Endothelial cell of umbilical vein (primary cell): Measurements from ENCODE around the gene ADAT1. TPM values are rescaled to one million over a fixed set of nuclear protein-coding genes. Genes with fewer than 3 reads are reported as not detected.

Experiments
- BruUV-seq: library from RNA; stranded (reverse); fragments of 400-500 nt; replicated peaks from 2 replicates; lab custom pipeline; 2021; lab: Mats Ljungman, UMichigan
- CTCF ChIA-PET: fragments of 300-600, 350-600 bp; sonication (Branson Sonifier 250); formaldehyde crosslinking; loops from one replicate; lab custom pipeline; 2021; ENCODE audit warnings: antibody characterized with exemption, inconsistent platforms; lab: Charles Lee
- POLR2A ChIA-PET: fragments of 300-600, 350-600 bp; sonication (Branson Sonifier 250); formaldehyde crosslinking; loops from one replicate; lab custom pipeline; 2021; ENCODE audit warnings: antibody characterized with exemption, inconsistent platforms; lab: Charles Lee
- DNase-seq: peaks from one replicate; pipeline ENCODE4 v3.0.0-alpha.2; 2011; ENCODE audit warnings: low read depth, low spot score
- FAIRE-seq: peaks from 2 replicates; lab custom pipeline; 2011; peaks lifted over from hg19 to GRCh38; lab: Jason Lieb, UNC
- H2AFZ ChIP-seq: 2 replicates; pipeline ENCODE4 v1.6.0; 2012; ENCODE audit warnings: low read depth, low read length, control low read depth, inconsistent platforms
- H3K27ac ChIP-seq: 2 replicates; pipeline ENCODE4 v1.5.1; 2011; ENCODE audit warnings: low read depth, mild to moderate bottlenecking, control low read depth, low read length, moderate library complexity; ENCODE audit not compliant: insufficient read depth
- H3K27me3 ChIP-seq, 2 experiments: 2 replicates each; pipeline versions ENCODE4 v1.6.0 to v1.6.1; 2011; ENCODE audit warnings: low read length in 2 of 2, mixed read lengths in 1 of 2; ENCODE audit not compliant: control insufficient read depth in 2 of 2, insufficient read depth in 2 of 2
- H3K36me3 ChIP-seq, 2 experiments: 2 replicates in 1 of 2; 3 replicates in 1 of 2; pipeline ENCODE4 v1.5.1; 2011; ENCODE audit warnings: low read length in 2 of 2, mild to moderate bottlenecking in 1 of 2, moderate library complexity in 1 of 2; ENCODE audit not compliant: control insufficient read depth in 2 of 2, insufficient read depth in 2 of 2; ENCODE audit errors: extremely low read depth in 1 of 2
- H3K4me1 ChIP-seq: 3 replicates; pipeline ENCODE4 v1.5.1; 2011; ENCODE audit warnings: mild to moderate bottlenecking, low read length; ENCODE audit not compliant: control insufficient read depth, insufficient read depth; ENCODE audit errors: extremely low read depth
- H3K4me2 ChIP-seq: 2 replicates; pipeline ENCODE4 v1.6.1; 2011; ENCODE audit warnings: low read length, control low read depth, mixed read lengths; ENCODE audit not compliant: insufficient read depth
- H3K4me3 ChIP-seq, 3 experiments: fragments of 200-600 bp in 1 of 3; sonication (generic), shearing (Covaris generic) in 1 of 3; replicated peaks in 1 of 3; 2 replicates each; pipeline ENCODE4 v1.5.1; 2011 to 2016; ENCODE audit warnings: control low read depth in 3 of 3, low read length in 3 of 3, mild to moderate bottlenecking in 2 of 3, inconsistent platforms in 1 of 3, low read depth in 1 of 3, moderate library complexity in 1 of 3; ENCODE audit not compliant: insufficient read depth in 1 of 3
- H3K79me2 ChIP-seq: 2 replicates; pipeline ENCODE4 v1.6.0; 2012; ENCODE audit warnings: low read length, inconsistent platforms; ENCODE audit not compliant: control insufficient read depth, insufficient read depth
- H3K9ac ChIP-seq: replicated peaks from 2 replicates; pipeline ENCODE3; 2011; ENCODE audit warnings: low read length, control low read depth; ENCODE audit not compliant: insufficient read depth; ENCODE audit errors: extremely low read depth
- H3K9me1 ChIP-seq: replicated peaks from 3 replicates; pipeline ENCODE4 v1.6.0; 2011; ENCODE audit warnings: mild to moderate bottlenecking, low read length; ENCODE audit not compliant: control insufficient read depth, insufficient read depth; ENCODE audit errors: extremely low read depth
- H3K9me3 ChIP-seq: replicated peaks from 2 replicates; pipeline ENCODE4 v1.5.1; 2012; ENCODE audit warnings: low read length, inconsistent platforms; ENCODE audit not compliant: control insufficient read depth, insufficient read depth
- H4K20me1 ChIP-seq: replicated peaks from 2 replicates; pipeline ENCODE3; 2011; ENCODE audit warnings: mild to moderate bottlenecking, low read length; ENCODE audit not compliant: control insufficient read depth, insufficient read depth; ENCODE audit errors: extremely low read depth
- EZH2 ChIP-seq: IDR thresholded peaks from 2 replicates; pipeline ENCODE4 v1.6.1; 2012; ENCODE audit warnings: borderline replicate concordance, low read depth, mild to moderate bottlenecking, moderate library complexity, low read length, inconsistent platforms; ENCODE audit not compliant: severe bottlenecking
- FOS ChIP-seq: IDR thresholded peaks from 2 replicates; pipeline ENCODE4 v1.6.1; 2011; ENCODE audit warnings: mild to moderate bottlenecking, low read length, moderate library complexity, borderline replicate concordance; ENCODE audit not compliant: insufficient read depth
- GATA2 ChIP-seq: IDR thresholded peaks from 2 replicates; pipeline ENCODE4 v1.7.0; 2011; ENCODE audit warnings: low read depth, mild to moderate bottlenecking, moderate library complexity, mixed read lengths, low read length; ENCODE audit not compliant: insufficient read length, insufficient read depth
- JUN ChIP-seq: IDR thresholded peaks from 2 replicates; pipeline ENCODE4 v1.6.1; 2011; ENCODE audit warnings: borderline replicate concordance, low read depth; ENCODE audit not compliant: insufficient read length, insufficient read depth
- POLR2A ChIP-seq: IDR thresholded peaks from 2 replicates; pipeline ENCODE4 v1.6.1; 2012; ENCODE audit warnings: low read depth, mild to moderate bottlenecking, control low read depth, low read length
- dilution Hi-C: fragments of 300-500 bp; cut with MboI; formaldehyde crosslinking; loops from one replicate; pipeline ENCODE4 v1.15.0; 2019; ENCODE audit warnings: low sequenced_read_pairs; ENCODE audit not compliant: extremely low pct_ligation_motif_present
- intact Hi-C: fragments of 100-400 bp; cut with micrococcal nuclease; formaldehyde crosslinking; loops from one replicate; pipeline ENCODE4 v1.10.0; 2022
- polyA plus RNA-seq, 4 experiments: library from polyadenylated mRNA; depleted of rRNA in 3 of 4; stranded (reverse) in 3 of 4; unstranded in 1 of 4; fragments of >200 nt; gene quantifications; 2 replicates each; pipeline versions ENCODE4 v1.2.1 to v1.2.3, GENCODE V29; 2011 to 2012; ENCODE audit warnings: missing spikeins in 1 of 4
- total RNA-seq: library from RNA; stranded (reverse); gene quantifications from 2 replicates; pipeline ENCODE4 v1.2.3, GENCODE V29; 2021
- TF ChIP-seq, protein P1 (sequence below): IDR thresholded peaks from 2 replicates; pipeline ENCODE4 v1.6.1; 2011; ENCODE audit not compliant: insufficient read depth, insufficient read length

ADAT1 gene
- total and polyA plus RNA-seq, 2 donors (not counting 3 experiments of a cell fraction or from before 2014, with no cell fraction given) = 27.2 to 56.6 TPM

DNA sequence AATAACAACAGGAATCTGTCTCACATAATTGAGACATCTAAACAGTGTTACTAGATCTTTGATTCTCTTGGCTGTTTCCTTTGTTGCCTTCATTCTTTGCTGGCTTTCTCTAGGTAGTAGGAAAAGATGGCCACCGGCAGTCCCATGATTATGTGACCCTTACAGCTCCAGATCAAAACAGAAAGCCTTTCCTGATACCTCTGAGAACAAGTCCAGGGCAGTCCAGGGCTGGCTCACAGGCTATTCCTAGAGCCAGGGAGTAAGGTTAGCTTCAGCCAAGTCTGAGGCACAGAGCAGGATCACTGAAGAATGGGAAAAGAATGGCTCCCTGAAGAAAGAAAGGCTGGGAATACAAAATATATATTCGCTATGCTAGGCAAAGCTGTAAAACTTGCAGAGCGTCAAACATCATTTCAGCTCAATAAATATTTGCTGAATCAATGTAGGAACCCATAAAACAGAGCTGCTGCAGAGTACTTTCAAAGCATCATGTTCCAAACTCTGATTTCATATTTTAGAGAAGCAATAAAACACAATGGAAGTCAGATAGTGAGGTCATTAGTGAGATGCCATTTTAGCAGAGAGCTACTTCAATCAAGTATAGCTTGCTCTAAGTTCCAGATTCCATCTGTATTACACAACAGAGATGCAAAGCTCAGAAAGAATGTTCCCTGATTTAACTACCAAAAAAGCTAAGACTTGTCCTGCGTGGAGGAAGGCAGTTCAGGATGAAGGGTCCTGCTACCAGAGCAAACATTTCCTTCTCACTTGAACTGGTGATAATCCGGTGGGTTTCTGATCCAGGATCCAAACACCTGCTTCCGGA is 23.4 kb downstream of the ADAT1 start:
- dilution Hi-C loops = no loop called here
- Histone ChIP-seq H3K36me3 (peaks cover 16 to 24% of the 10 kb centered on the region in 2 experiments), H3K27ac (no peak overlapping the region), H3K4me1 (peaks cover 7% of the 10 kb centered on the region), H3K4me3 (no peak overlapping the region), H3K4me2 (no peak overlapping the region), H3K27me3 (no peaks in the 10 kb centered on the region), H4K20me1 (no peaks in the 10 kb centered on the region), H3K9me1 (no peaks in the 10 kb centered on the region), H3K79me2 (no peaks in the 10 kb centered on the region), H3K9me3 (no peaks in the 10 kb centered on the region), H2AFZ (no peak overlapping the region), H3K9ac (no peak overlapping the region)
- no peak for DNase-seq
- CTCF ChIA-PET = interaction anchor here (0.7 to 1.9 kb wide), 5 partner anchors 8 to 82 kb away, joined by 3 to 6 read pairs (median 4); partner anchors contain the start of gene ADAT1
- TSS peak; percentile 6 for BruUV-seq
- TF ChIP-seq, protein P1, sequence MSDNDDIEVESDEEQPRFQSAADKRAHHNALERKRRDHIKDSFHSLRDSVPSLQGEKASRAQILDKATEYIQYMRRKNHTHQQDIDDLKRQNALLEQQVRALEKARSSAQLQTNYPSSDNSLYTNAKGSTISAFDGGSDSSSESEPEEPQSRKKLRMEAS = no peak
- TF ChIP-seq FOS (no peak), POLR2A (no peak), EZH2 (no peak), JUN (no peak), GATA2 (no peak)
- POLR2A ChIA-PET = interaction anchor here (0.6 kb wide), 1 partner anchor 648 kb away, joined by 3 read pairs; no protein-coding TSS in a partner anchor
- intact Hi-C loops = no loop called here
- FAIRE-seq = no peak
